Thymus (tissue), 11 donors: ENCODE measurements around the gene CD2. TPM values are rescaled to one million over a fixed set of nuclear protein-coding genes. Genes with fewer than 3 reads are reported as not detected.

Source experiments
- DNase-seq, 9 donors: peaks; one replicate each; pipeline ENCODE4 v3.0.0-alpha.2; 2013; ENCODE audit warnings: low spot score in 9 of 9, low read depth in 6 of 9, missing footprints in 1 of 9
- H3K27ac ChIP-seq, 2 donors: one replicate each; pipeline ENCODE4 v1.5.1; 2013; ENCODE audit warnings: control low read depth in 1 of 2, low read depth in 1 of 2, low read length in 1 of 2, mild to moderate bottlenecking in 1 of 2, moderate library complexity in 1 of 2
- H3K27me3 ChIP-seq, 2 donors: one replicate each; pipeline ENCODE4 v1.5.1; 2013; ENCODE audit warnings: low read length in 1 of 2; ENCODE audit not compliant: control insufficient read depth in 2 of 2, insufficient read depth in 1 of 2
- H3K36me3 ChIP-seq, 2 donors: one replicate each; pipeline ENCODE4 v1.5.1; 2013; ENCODE audit warnings: low read length in 1 of 2, mild to moderate bottlenecking in 1 of 2, moderate library complexity in 1 of 2; ENCODE audit not compliant: control insufficient read depth in 2 of 2, insufficient read depth in 2 of 2
- H3K4me1 ChIP-seq, 2 donors: one replicate each; pipeline ENCODE4 v1.5.1; 2013; ENCODE audit warnings: low read length in 2 of 2; ENCODE audit not compliant: control insufficient read depth in 2 of 2, insufficient read depth in 2 of 2
- H3K4me3 ChIP-seq, 2 donors: one replicate each; pipeline ENCODE4 v1.5.1; 2013; ENCODE audit warnings: low read length in 2 of 2, control low read depth in 1 of 2, mild to moderate bottlenecking in 1 of 2
- H3K9me3 ChIP-seq, 2 donors: one replicate each; pipeline ENCODE4 v1.5.1; 2013; ENCODE audit warnings: low read length in 1 of 2, mild to moderate bottlenecking in 1 of 2; ENCODE audit not compliant: control insufficient read depth in 2 of 2, insufficient read depth in 1 of 2
- WGBS: extraction: QIAGEN DNeasy Blood & Tissue Kit; methylation state at CpG from one replicate; pipeline ENCODE4 v1.1.7; 2013; 5-methylcytosine and 5-hydroxymethylcytosine counted together
- polyA plus RNA-seq: library from polyadenylated mRNA; stranded (reverse); fragments of 200-250 nt; gene quantifications from one replicate; pipeline ENCODE4 v1.2.3, GENCODE V29; 2013
- total RNA-seq: library from RNA; stranded (reverse); fragments of 120-200 nt; gene quantifications from one replicate; pipeline ENCODE4 v1.2.4, GENCODE V29; 2013
- donor health status: healthy.

Gene CD2
- total and polyA plus RNA-seq, 2 donors = 171 to 244 TPM

DNA sequence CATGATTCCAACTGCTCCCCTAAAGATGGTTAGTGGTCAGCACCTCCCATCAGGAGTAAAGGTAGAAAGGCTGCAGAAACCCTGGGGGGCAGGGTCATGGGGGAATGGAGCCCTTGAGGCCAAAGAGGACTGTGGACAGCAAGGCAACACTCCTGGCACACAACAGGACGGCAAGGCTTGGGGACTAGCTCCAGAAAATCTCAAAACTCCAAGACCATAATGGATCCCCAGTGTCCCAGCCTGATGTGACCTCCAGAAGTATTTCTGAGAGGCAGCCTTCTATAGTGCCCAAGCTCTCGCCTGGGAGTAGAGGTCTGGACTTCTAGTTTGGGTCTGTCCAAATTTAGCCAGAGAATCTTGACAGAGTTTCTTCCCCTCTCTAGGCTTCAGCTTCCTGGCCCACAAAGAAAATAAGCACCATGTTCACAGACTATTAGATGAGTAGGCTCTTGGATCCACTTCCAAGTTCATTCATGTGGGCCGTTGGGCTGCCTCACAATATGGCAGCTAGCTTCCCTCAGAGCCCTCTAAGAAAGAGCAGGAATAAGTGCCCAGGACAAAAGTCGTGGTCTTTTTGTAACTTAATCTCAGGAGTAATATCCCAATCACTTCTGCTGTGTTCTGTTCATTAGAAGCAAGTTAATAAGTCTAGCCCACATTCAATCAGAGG lies 6.9 kb downstream of the CD2 start:
- Histone ChIP-seq H3K9me3 (peaks cover 0 to 5% of the 10 kb centered on the region in 2 donors), H3K36me3 (peaks cover 53 to 67% of the 10 kb centered on the region in 2 donors), H3K4me1 (peaks cover 57 to 71% of the 10 kb centered on the region in 2 donors), H3K27me3 (no peaks in the 10 kb centered on the region), H3K4me3 (no peak overlapping the region), H3K27ac (peak overlapping the region; percentile 3 to 64)
- WGBS = 96% methylated on average over 4 of the region's 4 CpGs
- no peak for DNase-seq

DNA sequence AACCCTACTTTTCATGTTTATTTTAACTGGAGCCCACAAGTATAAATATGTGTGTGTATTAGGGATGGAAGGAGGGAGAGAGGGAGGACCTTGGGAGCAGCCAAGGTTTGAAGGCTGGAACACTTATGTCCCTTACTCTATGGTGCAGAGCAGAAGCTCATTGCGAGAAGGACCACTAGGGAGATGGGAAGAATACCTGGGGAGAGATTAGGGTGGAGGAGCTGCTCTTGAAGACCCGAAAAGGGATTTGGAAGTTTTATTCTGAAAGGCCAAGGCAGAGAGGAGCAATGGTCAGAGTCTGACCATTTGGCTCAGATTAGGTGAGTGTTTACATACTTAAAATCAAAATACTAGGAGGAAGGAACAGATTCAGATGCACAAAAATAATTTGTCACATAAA lies 8.1 kb downstream of the CD2 start:
- peaks cover 65 to 77% of the 10 kb centered on the region in 2 donors for H3K36me3 ChIP-seq
- peak in 1 of 9 donors; percentile 6 for DNase-seq
- peak overlapping the region in 1 of 2 donors; percentile 6 for H3K4me3 ChIP-seq
- peak overlapping the region; percentile 97 to 98 for H3K27ac ChIP-seq
- WGBS = 93% methylated on average over 2 of the region's 2 CpGs
- no peaks in the 10 kb centered on the region for H3K27me3 ChIP-seq
- H3K4me1 ChIP-seq = peaks cover 68 to 82% of the 10 kb centered on the region in 2 donors
- H3K9me3 ChIP-seq = peaks cover 0 to 6% of the 10 kb centered on the region in 2 donors

DNA sequence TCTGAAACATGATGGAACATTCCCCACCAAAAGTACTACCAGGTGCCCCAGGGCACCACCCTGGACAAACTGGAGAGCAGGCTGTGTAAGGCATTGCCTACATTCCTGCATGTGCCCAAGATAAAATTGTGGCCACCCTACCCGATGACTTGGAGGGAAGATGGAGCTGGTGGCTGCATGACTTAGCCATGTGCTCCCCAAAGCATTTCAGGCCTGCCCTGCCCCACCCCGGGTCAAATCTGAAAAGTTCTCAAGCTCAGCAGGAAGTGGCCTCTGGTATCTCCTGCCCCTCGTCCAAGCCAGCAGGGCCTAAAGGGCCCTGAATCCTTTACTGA lies 8.5 kb downstream of the CD2 start:
- Histone ChIP-seq H3K27ac (peak overlapping the region; percentile 97 to 98), H3K27me3 (no peaks in the 10 kb centered on the region), H3K36me3 (peaks cover 68 to 80% of the 10 kb centered on the region in 2 donors), H3K4me3 (peak overlapping the region; percentile 6 to 14), H3K4me1 (peaks cover 73 to 85% of the 10 kb centered on the region in 2 donors), H3K9me3 (peaks cover 0 to 6% of the 10 kb centered on the region in 2 donors)
- no peak for DNase-seq
- 69% methylated on average over 3 of the region's 3 CpGs for WGBS

DNA sequence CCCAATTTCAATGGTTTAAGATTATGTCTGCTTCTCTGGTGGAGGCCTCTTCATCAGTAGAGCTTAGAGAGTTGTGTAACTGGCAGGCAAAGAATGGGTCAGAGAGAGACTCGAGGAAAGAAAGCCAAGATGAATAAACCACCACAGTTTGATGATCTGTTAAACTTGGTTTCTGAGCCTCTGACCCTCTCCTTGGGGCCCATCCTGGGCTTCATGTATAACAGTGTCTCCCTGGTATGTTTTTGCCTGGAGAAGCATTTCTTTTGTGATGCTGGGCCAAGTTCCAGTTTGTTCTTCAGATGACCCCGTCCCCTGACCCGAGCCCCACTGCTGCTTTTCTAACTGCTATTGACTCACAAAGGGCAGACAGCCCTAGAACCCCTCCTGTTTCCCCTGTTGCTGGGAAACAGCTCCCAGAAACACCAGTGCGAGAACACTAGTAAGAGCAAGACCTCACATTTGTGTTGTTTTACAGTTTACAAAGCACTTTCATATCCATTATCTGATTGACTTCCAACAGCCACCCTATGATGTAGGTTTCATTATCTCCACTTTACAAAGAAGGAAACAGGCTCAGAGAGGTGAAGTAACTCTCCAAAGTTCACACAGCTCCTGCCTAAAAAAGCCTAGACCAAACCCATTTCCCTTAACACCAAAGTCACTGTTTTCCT lies 9.0 kb downstream of the CD2 start:
- H3K27ac ChIP-seq = peak overlapping the region; percentile 97 to 98
- H3K36me3 ChIP-seq = peaks cover 73 to 85% of the 10 kb centered on the region in 2 donors
- H3K4me1 ChIP-seq = peaks cover 78 to 89% of the 10 kb centered on the region in 2 donors
- DNase-seq = peak in 3 of 9 donors; percentile 50 to 78 (median 60)
- H3K4me3 ChIP-seq = peak overlapping the region; percentile 6 to 14
- 25% methylated on average over 4 of the region's 4 CpGs for WGBS
- no peaks in the 10 kb centered on the region for H3K27me3 ChIP-seq
- peaks cover 0 to 6% of the 10 kb centered on the region in 2 donors for H3K9me3 ChIP-seq

DNA sequence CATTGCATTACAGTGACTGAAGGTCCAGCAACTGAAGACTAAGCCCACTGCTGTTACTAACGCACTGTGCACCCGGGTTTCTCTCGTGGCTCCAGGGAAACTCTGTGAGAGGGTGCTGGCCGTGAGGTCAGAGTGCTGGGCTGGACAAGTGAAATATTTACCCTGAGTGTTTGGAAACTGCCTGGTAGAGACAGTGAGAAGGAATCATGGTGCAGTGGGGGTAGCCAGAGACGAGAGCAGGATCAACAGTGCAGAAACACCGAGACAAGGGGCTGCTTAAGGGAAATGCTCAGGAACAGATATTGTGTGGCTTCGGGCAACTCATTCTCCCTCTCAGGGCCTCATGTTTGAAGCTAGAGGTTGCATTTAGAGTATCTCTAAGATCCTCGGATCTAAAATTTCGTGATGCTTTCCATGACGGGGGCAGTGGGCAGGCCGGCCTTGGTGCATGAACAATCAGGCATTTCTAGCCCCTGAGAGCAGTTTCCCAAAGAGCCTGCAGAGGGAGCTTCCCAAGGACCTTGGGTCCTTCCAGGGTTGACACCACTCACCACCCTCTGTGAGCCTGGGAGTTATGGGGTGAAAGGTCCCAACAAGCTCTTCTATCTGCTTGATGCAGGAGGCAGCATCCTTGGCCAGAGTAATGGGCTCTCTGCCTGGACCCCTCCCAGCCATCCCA lies 9.7 kb downstream of the CD2 start:
- Histone ChIP-seq H3K9me3 (peaks cover 0 to 6% of the 10 kb centered on the region in 2 donors), H3K36me3 (peaks cover 80 to 92% of the 10 kb centered on the region in 2 donors), H3K4me3 (no peak overlapping the region), H3K27ac (peak overlapping the region; percentile 97 to 98), H3K4me1 (peaks cover 85 to 96% of the 10 kb centered on the region in 2 donors), H3K27me3 (no peaks in the 10 kb centered on the region)
- DNase-seq = peak in 1 of 9 donors; percentile 54
- 90% methylated on average over 11 of the region's 11 CpGs for WGBS

DNA sequence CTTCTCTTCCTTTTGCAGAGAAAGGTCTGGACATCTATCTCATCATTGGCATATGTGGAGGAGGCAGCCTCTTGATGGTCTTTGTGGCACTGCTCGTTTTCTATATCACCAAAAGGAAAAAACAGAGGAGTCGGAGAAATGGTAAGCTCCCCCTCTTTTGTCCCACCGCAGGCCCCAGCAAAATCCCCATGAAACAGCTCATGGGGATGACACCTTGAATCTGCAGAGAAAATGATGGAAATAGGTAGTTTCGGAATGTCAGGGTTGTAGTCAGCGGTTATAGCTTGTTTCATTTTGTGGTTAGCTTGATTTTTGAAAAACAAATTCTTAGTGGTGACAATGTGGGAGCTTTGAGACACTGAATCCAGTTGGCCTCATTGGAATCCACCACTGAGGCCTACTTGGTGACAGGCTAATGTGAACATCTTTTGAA lies 10.3 kb downstream of the CD2 start:
- Histone ChIP-seq H3K4me3 (no peak overlapping the region), H3K27me3 (no peaks in the 10 kb centered on the region)
- WGBS = 94% methylated on average over 5 of the region's 5 CpGs

DNA sequence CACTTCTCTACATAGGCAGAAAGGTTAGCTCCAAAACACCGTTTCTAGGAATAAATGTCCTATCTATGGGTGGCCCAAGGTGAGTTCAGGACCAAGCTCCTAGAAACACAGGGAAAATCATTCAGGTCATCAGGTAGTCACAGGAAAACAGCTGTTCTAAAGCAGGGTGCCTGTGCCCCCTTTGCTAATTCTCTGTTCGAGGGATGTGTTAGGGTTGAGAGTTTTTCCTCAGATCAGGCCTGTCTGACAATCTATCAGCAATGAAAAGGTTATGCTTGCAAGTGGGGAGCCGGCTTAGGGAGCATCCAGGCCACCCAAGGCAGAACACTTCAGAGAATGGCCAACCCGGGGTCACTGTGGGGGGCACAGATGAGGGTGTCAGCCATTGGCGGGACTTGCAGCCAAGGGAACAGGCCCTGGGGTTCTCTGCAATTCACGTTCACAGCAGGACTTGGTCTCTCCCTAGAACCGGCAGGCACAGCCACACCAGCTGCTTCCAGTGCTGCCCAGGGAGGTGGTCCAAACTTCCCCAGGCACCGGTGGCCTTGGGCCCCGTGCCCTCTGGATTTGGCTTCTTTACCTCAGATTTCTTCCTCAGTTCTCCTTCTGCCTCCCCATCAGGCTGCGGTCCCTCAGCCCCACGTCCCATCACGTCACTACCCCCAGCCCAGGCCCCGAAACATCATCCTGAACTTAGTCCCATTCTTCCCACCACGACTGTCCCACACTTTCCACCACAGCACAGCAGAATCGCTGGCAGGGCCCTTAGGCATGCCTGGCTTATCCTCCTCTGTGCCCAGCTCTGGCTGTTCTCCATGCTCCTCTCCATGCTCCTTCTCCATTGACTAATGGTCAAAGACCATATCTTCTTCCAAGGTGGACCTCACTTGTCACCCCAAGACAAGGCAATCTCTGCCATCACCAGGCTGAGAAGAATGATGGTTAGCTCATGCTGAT lies 11.0 kb downstream of the CD2 start:
- Histone ChIP-seq H3K4me1 (peaks cover 90 to 96% of the 10 kb centered on the region in 2 donors), H3K27ac (peak overlapping the region; percentile 97 to 98)
- WGBS = 97% methylated on average over 15 of the region's 15 CpGs

More for the DNA sequence above, 10.3 kb downstream of the CD2 start:
- peak overlapping the region; percentile 97 to 98 for H3K27ac ChIP-seq
- DNase-seq = peak in 1 of 9 donors; percentile 28
- peaks cover 0 to 6% of the 10 kb centered on the region in 2 donors for H3K9me3 ChIP-seq
- peaks cover 82 to 94% of the 10 kb centered on the region in 2 donors for H3K36me3 ChIP-seq
- H3K4me1 ChIP-seq = peaks cover 88 to 97% of the 10 kb centered on the region in 2 donors

DNA sequence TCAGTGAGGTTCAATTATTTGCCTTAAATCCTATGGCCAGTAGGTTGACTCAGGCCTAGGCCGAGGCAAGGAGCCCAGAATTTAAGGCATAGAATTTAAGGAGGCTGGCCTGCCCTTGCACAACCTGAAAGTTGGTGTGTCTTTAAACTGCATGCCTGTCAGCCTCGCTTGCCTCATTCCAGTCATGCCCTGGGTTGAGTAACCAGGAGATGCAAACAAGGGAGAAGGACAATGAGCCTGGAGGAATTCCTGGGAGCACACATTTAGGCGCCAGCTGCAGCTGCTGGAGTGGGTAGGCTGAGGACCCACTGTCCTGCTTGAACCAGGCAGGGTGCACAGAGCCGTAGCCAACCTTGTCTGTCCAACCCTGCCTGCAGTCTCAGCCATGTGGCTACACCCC lies 11.7 kb downstream of the CD2 start:
- peak in 1 of 9 donors; percentile 15 for DNase-seq
- H3K27me3 ChIP-seq = no peaks in the 10 kb centered on the region
- 96% methylated on average over 4 of the region's 4 CpGs for WGBS
- peaks cover 90 to 96% of the 10 kb centered on the region in 2 donors for H3K4me1 ChIP-seq
- H3K9me3 ChIP-seq = peaks cover 0 to 4% of the 10 kb centered on the region in 2 donors
- H3K36me3 ChIP-seq = peaks cover 74 to 80% of the 10 kb centered on the region in 2 donors
- H3K4me3 ChIP-seq = no peak overlapping the region
- peak overlapping the region; percentile 97 to 98 for H3K27ac ChIP-seq

More for the DNA sequence above, 11.0 kb downstream of the CD2 start:
- peaks cover 82 to 88% of the 10 kb centered on the region in 2 donors for H3K36me3 ChIP-seq
- H3K27me3 ChIP-seq = no peaks in the 10 kb centered on the region
- no peak overlapping the region for H3K4me3 ChIP-seq
- peaks cover 0 to 6% of the 10 kb centered on the region in 2 donors for H3K9me3 ChIP-seq
- DNase-seq = peak in 1 of 9 donors; percentile 12
